HG03378 (cell line): Measurements from ENCODE around the gene PMFBP1.

Source experiments
- ATAC-seq: cut with Tn5 transposase; IDR thresholded peaks from one replicate; pipeline ENCODE4 v1.9.1; 2021; ENCODE audit warnings: mild to moderate bottlenecking, moderate library complexity; ENCODE audit not compliant: unreplicated experiment

The PMFBP1 gene, protein sequence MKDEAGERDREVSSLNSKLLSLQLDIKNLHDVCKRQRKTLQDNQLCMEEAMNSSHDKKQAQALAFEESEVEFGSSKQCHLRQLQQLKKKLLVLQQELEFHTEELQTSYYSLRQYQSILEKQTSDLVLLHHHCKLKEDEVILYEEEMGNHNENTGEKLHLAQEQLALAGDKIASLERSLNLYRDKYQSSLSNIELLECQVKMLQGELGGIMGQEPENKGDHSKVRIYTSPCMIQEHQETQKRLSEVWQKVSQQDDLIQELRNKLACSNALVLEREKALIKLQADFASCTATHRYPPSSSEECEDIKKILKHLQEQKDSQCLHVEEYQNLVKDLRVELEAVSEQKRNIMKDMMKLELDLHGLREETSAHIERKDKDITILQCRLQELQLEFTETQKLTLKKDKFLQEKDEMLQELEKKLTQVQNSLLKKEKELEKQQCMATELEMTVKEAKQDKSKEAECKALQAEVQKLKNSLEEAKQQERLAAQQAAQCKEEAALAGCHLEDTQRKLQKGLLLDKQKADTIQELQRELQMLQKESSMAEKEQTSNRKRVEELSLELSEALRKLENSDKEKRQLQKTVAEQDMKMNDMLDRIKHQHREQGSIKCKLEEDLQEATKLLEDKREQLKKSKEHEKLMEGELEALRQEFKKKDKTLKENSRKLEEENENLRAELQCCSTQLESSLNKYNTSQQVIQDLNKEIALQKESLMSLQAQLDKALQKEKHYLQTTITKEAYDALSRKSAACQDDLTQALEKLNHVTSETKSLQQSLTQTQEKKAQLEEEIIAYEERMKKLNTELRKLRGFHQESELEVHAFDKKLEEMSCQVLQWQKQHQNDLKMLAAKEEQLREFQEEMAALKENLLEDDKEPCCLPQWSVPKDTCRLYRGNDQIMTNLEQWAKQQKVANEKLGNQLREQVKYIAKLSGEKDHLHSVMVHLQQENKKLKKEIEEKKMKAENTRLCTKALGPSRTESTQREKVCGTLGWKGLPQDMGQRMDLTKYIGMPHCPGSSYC

GRCh38 chr16:72172105-72173034, at the start of gene PMFBP1:
TSS of gene PMFBP1 (minus strand) at chr16:72172155. CDS start at chr16:72171208, 947 bp downstream.
- ATAC-seq, result peak; percentile 99

DNA sequence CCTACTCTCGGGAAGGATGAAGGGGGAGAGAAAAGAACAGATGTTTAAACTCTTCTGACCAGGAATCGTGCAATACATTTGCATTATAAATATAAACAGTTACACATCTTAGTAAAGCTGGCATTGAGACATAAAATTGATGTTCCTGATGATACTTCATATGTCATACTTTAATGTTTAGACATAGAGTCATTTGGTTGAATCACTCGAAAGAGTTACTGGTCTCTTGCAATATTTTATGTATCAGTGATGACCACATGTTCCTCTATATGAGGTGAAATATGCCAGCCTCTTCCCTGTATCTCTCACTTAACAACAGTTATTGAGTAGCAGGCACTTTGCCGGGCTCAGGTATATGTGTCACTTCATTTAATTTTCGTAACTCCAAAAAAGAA, 49.7 kb upstream of the PMFBP1 start:
- no peak for ATAC-seq

DNA sequence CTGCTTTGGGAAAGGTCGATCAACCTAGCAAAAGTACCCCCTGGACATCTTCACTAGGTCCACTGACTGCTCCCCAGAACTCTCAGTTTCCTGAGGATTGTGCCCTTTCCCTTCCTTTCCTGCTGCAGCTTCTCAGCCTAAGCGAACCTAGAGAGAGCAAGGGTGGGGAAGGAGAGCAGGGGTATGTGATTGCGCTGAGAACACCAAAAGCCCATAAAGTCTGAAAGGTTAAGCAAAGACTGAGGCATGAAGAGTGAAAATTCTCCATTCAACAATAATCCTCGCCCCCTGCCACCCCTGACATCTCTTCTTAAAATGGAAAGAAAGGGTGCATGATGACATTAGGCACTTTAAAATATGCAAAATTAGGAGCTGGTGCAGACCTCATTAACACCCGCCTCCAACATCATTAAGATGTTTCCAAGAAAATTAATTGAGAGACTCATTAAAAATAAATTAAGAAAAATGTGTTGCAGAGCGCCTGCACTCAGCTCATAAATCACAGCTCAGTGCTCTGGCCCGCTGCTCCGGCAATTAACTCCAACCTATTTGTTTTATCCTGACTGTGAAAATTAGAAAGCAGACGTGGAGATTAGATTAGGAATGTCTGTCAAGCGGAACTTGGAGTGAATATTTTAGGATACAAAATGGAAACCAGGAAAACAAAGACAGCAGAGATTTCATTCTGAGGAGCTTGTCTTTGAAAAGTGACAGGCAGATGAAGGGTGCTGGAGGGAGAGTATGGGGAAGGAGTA, 49.1 kb upstream of the PMFBP1 start:
- ATAC-seq, result no peak

GRCh38 chr16:72219282-72219681, 47.3 kb upstream of the PMFBP1 start:
- no peak for ATAC-seq

- no peak for ATAC-seq
Observed at GRCh38 chr16:72216767-72217166, 44.8 kb upstream of the PMFBP1 start.

GRCh38 chr16:72214821-72215220, 42.9 kb upstream of the PMFBP1 start:
- ATAC-seq, result no peak

DNA sequence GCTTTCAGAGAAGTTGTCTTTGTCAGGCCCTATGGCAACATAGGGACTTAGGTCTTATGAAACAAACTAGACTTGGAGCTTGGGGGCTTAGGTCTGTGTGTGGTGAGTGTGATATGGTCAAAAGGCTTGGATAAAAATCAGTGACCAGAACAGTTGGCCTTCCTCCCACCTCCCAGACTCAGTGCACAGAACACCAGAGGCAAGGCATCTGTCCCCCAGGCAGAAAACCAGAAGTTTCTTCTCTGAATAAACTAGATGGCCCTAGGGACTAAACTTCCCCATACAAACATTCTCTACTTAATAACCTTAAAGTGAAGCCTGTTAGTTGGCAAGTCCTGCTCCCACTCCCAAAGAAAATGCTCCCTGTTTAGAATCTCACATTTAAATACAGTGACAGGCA, 39.2 kb upstream of the PMFBP1 start:
- no peak for ATAC-seq

DNA sequence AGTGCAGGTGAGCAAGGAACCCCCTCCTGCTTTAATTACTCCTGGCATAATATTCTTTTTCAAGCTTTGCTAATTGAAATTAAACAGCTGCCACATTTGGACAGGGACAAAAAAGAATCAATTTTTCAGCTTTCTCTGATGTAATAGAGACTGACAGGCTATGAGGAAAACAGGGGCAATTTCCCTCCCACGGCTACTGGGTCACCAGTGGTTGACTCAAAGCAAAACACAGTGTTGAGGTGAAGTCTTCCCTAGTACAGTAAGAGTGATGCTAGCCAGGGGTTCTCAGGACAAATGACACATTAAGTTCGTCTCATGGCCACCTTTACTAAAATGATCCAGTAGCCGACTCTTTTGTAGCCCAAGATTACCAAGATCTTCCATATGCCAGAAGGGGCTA, 38.6 kb upstream of the PMFBP1 start:
- no peak for ATAC-seq

DNA sequence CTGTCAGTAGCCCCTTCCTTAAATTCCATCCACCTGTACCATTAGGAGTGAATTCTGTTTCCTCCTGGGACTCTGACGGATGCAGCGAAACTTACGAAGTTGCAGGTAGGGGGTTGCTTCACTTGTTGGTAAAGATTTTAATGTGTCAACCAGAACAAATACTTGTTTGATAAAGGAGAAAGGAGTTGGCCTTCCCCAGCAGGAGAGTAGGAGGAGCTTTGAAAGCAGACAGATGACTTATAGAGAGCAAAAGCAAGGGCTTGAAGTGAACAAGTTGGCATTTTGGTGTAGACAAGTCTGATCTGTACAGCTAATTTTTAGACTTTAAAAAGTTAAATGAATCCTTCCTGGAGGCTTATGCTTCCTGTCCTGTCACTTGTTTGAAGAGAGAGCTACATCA, 38.1 kb upstream of the PMFBP1 start:
- no peak for ATAC-seq

DNA sequence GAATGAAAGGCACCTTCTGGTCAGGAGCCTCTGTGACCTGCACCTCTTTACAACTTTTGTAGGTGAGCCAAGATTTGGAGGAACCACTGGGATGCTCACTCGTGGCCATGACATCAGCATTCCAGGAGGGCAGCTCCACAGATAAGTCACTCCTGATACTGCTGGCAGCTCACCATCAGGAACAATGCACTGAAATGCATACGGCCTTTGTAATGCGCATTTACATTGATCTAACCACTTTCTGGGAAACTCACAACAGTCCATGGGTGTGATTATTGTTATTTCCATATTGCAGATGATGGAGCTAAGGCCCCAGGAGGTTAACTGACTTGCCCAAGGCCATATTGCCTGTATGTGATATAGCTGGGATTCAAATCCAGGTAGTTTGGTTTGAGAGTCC, 34.3 kb upstream of the PMFBP1 start:
- ATAC-seq, result no peak

DNA sequence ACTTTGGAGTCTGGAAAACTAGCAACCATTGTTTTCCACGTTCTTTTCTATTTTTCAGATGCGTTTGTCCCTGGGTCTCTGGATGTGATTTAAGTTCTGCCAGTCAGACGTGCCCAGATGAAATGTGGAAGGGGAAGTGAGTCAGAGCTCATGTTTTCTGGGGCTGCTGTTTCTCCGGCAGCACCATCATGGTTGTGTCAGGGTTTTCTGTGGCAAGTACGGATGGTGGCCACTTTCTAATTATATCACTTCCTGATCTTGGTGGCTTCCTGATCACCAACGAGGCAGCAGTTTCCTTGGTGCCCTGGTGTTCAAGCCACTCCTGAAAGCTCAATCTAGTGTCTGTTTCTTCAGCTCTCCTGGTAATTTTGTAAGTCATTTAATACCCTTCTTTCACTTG, 31.4 kb upstream of the PMFBP1 start:
- ATAC-seq, result peak; percentile 73

- ATAC-seq, result no peak
Observed at GRCh38 chr16:72202014-72202413, 30.1 kb upstream of the PMFBP1 start.

GRCh38 chr16:72201387-72201786, 29.4 kb upstream of the PMFBP1 start:
- no peak for ATAC-seq

- no peak for ATAC-seq
Observed at GRCh38 chr16:72199761-72200337, 27.9 kb upstream of the PMFBP1 start.

DNA sequence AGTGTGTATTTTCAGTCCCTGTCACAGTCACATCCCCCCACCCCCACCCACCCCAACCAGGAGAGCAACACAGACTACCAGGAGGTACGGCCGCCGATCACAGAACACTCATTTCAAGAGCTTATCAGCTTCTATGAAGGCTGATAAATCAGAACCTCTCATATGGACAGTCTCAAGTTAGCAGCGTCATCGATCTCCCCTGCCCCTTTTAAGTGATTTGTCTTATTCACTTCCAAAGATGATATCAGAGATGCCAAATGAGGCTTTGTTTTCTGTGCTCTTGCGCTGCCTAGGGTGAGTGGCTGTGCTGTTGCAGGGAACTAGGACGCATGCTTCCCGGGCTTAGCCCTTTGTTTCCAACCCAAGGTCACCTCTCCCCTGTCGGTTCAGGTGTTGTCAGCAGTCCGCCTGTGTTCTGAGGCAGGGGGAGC, 26.8 kb upstream of the PMFBP1 start:
- no peak for ATAC-seq

DNA sequence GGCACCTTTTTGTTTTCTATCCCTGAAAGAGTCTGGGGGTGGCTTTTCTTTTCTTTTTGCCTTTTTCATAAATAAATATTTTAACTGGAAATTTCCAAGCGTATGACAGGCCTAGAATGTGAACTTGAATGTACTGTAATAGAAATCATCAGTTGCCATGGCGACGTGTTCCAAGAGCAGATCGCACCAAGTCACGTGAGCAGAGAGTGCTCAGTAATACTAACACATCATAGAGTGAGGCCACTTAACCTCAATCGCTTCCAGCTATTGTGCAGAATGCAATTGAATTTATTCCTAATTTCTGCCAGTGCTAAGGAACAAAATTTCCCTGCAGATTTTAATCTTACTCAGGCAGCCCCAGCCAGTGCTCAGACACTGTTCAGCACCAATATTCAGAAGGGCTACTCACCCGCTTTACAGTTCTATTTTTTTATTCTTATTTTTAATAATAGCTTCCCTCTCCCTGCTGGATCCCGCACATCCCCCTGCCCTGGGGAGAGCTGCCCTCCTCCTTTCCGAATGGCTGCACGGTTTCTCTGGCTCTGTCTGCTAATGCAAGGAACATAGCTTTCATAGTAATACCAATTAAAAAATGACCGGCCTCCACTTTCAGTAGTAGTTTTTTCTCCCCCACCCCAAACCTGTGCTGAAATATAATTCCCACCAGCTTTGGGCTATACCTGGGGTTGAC, 26.2 kb upstream of the PMFBP1 start:
- no peak for ATAC-seq

DNA sequence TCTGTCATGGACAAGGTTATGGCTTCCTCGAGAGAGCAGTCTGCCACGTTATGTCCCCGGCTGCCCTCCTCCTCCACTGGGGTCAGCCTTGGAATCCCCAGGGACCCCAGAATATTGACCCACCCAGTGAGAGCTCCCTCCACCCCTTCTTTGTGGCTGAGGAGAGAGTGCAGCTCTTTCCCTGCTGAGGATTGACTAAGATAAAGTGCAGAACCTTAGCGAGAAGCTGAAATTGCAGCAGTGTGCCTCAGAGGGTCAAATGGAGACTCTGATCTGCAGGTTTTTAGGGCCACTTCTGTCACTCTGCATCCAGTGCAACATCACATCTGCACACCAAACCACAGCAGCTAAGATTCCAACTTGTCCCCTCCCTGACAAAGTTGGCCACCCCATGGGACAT, 25.6 kb upstream of the PMFBP1 start:
- ATAC-seq, result no peak

- no peak for ATAC-seq
Observed at GRCh38 chr16:72195609-72196008, 23.7 kb upstream of the PMFBP1 start.

GRCh38 chr16:72191551-72191950, 19.6 kb upstream of the PMFBP1 start:
- ATAC-seq, result no peak
